ENCODE data around the gene GREM1.
A peak's percentile ranks its signal among the peaks of the same experiment; 100 is the strongest.

GREM1 gene

GRCh38 chr15:32709295-32710033, 8.3 kb upstream of the GREM1 start:
- H3K4me3 ChIP-seq (ENCODE audit: low read depth, low read length), result no peak overlapping the region
- TF ChIP-seq, protein P1, sequence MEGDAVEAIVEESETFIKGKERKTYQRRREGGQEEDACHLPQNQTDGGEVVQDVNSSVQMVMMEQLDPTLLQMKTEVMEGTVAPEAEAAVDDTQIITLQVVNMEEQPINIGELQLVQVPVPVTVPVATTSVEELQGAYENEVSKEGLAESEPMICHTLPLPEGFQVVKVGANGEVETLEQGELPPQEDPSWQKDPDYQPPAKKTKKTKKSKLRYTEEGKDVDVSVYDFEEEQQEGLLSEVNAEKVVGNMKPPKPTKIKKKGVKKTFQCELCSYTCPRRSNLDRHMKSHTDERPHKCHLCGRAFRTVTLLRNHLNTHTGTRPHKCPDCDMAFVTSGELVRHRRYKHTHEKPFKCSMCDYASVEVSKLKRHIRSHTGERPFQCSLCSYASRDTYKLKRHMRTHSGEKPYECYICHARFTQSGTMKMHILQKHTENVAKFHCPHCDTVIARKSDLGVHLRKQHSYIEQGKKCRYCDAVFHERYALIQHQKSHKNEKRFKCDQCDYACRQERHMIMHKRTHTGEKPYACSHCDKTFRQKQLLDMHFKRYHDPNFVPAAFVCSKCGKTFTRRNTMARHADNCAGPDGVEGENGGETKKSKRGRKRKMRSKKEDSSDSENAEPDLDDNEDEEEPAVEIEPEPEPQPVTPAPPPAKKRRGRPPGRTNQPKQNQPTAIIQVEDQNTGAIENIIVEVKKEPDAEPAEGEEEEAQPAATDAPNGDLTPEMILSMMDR (IDR thresholded peaks at IDR 0.05; ENCODE audit: low read depth, low read length), result no peak

DNA sequence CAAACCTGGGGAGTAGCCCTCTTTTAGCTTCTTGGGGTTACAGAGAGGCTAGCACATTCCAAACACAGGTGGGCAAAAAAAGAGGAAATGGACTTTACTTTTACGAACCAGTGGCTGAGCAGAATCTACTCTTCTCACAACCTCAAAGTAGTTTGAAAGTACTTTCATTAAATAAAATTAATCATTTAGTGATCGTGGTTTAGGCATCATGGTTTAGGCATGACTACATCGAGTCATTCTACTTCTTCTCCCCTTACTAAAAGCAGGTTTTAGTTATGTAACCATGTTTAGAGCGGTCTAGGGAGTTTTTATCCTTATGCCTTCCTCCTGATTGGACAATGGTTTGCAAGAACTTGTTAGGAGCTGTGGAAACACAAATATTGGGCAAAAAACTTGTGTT, 2.5 kb upstream of the GREM1 start:
- no peak overlapping the region for H3K4me3 ChIP-seq (ENCODE audit: low read depth, low read length)
- TF ChIP-seq, protein P1 (IDR thresholded peaks at IDR 0.05; ENCODE audit: low read depth, low read length), result no peak

DNA sequence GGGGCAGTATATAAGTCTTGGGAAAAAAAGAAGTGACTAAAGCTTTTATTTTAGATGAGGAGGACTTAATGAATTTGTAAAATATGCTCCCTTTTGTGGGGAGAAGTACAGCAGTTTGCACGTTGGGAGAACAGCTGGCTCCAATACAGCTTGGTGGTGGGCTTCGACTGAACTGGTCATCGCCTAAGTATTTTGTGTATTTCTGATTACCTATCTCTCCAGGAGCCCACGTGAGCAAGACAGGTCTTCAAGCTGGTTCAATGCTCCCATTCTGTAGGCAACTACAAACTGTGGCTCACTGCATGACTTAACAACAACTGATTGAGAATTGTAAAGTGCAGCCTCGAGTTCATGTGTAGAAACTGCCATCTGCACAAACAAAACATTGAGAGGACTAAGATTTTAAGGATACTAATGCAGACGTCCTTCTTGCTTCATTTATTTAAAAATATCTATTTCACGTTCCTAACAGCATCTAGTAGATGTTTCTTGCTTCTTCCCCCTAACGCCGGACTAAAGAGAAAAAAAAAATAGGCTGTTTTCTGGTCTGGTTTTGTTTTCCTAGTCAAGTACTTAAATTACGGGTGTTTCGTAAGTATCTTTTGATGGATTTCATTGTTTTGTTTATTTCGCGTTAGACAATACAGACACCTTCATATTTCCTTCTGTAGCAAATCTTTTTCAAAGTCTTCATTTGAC, 1.4 kb upstream of the GREM1 start:
- peak overlapping the region; percentile 86; the same call in 1 of the 2 replicates for H3K4me3 ChIP-seq (ENCODE audit: low read depth, low read length)
- TF ChIP-seq, protein P1 (IDR thresholded peaks at IDR 0.05; ENCODE audit: low read depth, low read length), result no peak

DNA sequence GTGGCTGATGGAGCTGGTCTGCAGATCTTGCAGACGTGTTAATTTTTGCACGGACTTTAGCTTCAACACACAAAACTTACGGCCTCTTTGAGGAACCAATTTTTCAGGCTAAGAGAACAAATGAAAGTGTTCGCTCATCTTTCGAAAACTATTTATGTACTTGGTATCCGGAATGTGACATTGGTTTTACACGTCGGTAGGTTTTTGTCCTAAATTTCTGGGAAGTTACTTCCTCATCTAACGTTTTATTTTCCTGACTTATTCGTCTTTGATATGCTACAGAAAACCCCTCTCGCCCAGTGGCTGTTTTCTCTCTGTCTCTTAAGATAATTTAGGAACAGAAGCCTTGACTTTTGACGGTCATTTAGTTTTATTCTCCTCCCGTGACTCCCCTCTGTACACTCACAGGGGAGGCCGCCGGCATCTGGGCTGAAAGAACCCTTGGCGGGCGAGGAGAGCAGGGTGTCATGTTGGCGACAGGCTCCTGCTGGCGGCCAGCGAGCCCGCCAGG, 834 bp upstream of the GREM1 start:
- TF ChIP-seq, protein P1 (IDR thresholded peaks at IDR 0.05; ENCODE audit: low read depth, low read length), result no peak
- H3K4me3 ChIP-seq (ENCODE audit: low read depth, low read length), result peak overlapping the region; percentile 86

DNA sequence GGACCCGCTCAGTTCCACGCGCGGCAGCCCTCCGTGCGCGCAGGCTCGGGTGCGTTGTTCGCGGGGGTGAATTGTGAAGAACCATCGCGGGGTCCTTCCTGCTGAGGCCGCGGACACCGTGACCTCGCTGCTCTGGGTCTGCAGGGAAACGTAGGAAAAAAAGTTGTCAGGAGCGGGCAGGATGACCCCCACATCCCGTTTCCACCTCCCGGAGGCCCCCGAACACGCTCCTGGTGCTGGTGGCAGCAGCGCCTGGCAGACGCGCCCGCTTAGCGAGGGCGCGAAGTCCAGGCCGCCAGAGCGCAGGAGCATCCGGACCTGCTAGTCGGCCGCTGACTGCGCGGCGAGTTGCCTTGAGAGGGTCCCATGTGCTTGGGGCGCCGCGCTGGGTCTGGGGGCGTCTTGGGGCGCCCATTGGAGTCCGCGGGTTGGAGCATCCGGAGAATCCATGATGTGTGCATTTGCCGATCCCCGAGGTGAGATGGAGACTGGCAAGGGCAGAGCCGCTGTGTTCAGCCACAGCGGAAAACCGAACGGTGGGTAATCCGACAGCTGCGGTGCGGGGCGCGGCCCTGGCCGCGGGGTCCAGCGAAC, 520 bp downstream of the GREM1 start:
- TF ChIP-seq, protein P1 (IDR thresholded peaks at IDR 0.05; ENCODE audit: low read depth, low read length), result no peak
- H3K4me3 ChIP-seq (ENCODE audit: low read depth, low read length), result peak overlapping the region; percentile 86

DNA sequence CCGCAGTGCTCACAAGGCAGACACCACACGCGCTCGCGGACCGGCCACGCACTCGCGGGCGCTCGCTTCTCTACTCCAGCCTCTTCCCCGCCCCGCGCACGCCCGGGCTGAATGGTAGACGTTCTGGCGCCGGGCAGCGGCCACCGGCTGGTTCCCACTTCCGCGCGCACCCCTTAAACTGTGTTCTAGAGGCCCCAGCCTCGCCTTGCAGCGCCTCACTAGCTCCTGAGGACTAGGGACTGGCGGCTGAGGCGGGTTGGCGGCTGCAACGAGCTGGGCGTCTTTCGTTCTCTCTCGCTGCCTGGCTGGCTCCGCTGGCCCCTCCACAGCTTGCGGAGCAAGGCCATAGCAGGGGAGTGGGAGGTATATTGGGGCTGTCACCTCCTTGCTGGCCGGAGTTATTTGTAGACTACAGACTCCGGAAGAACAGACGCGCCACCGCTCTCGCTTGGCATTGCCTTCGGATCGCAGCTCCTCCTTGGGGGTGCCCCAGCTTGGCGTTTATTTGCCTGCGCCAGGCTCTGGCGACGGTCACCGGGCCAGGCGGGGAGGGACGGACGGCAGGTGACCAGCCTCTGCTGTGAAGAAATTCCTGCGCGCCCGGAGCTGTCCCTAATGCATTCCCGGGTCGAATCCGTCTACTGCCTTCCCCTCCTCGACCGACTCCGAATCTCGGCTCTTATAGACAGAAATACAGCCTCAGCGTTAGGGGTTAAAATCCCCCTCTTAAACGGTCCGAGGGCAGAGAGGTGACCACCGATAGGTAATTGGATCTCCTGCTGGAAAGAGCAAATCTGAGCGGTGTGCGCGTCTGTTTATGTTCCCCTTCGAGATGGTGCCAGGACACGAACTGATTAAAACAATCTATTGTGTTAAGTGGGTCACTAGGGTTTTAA, 1.3 kb downstream of the GREM1 start:
- TF ChIP-seq, protein P1 (IDR thresholded peaks at IDR 0.05; ENCODE audit: low read depth, low read length), result no peak
- peak overlapping the region; percentile 86 for H3K4me3 ChIP-seq (ENCODE audit: low read depth, low read length)

Measured in WI38 (cell line).